Measurements from ENCODE around the gene R3HDML.

Gene R3HDML

DNA sequence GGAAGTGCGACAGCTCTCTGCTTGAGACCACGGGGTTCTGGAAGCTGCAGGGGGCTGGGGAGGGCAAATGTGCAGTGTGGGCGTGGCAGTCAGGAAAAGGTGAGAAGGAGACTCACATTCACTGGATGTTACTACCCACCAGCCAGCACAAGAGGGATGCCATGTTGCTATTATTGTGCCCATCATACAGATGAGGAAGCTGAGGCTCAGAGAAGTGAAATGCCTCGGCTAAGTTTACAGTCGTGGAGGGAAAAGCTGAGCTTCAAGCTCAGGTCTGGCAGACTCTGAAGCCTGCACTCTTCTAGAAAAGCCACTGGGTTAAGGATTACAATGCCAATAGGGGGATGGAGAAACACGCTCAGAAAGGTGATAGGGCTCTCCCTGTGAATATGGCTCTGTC is 53.0 kb downstream of the R3HDML start:
- Histone ChIP-seq H3K9me3 (ENCODE audit: control insufficient read depth in 2 of 2, low read length in 2 of 2) (no peaks in the 10 kb centered on the region), H3K4me3 (ENCODE audit: low read length in 2 of 2) (no peak overlapping the region), H3K27me3 (ENCODE audit: control insufficient read depth in 2 of 2, insufficient read depth in 2 of 2, low read length in 2 of 2) (no peaks in the 10 kb centered on the region), H3K36me3 (ENCODE audit: control insufficient read depth in 2 of 2, insufficient read depth in 2 of 2, low read length in 2 of 2) (peaks cover 4 to 6% of the 10 kb centered on the region in 2 donors), H3K9ac (ENCODE audit: low read depth in 1 of 2, low read length in 2 of 2) (no peak overlapping the region), H3K27ac (ENCODE audit: low read depth in 2 of 2, low read length in 2 of 2) (no peak overlapping the region), H3K4me1 (ENCODE audit: control insufficient read depth in 2 of 2, insufficient read depth in 2 of 2, low read length in 2 of 2) (peaks cover 17 to 27% of the 10 kb centered on the region in 2 donors)

DNA sequence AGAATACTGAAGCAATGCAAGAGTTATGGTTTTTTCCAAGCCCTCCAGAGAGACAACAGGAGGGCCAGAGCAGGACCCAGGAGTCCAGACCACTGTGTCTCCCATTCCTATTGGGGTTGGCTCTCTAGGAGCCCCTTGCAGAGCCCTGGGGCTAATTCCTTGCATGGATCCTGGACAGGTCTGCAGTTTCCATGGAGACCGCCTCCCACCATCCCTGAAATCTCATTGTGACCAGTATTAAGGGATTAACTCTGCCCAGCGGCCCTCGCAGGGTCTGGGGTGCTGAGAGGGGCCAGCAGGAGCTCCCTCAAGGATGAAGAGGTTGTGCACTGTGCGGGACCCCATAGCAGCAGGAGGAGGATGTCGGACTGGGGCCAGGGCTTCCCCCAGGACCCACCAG is 53.4 kb downstream of the R3HDML start:
- H3K27me3 ChIP-seq (ENCODE audit: control insufficient read depth in 2 of 2, insufficient read depth in 2 of 2, low read length in 2 of 2): no peaks in the 10 kb centered on the region
- H3K9me3 ChIP-seq (ENCODE audit: control insufficient read depth in 2 of 2, low read length in 2 of 2): no peaks in the 10 kb centered on the region
- H3K4me3 ChIP-seq (ENCODE audit: low read length in 2 of 2): no peak overlapping the region
- no peak overlapping the region for H3K9ac ChIP-seq (ENCODE audit: low read depth in 1 of 2, low read length in 2 of 2)
- no peak overlapping the region for H3K27ac ChIP-seq (ENCODE audit: low read depth in 2 of 2, low read length in 2 of 2)
- H3K36me3 ChIP-seq (ENCODE audit: control insufficient read depth in 2 of 2, insufficient read depth in 2 of 2, low read length in 2 of 2): peaks cover 4 to 6% of the 10 kb centered on the region in 2 donors
- peaks cover 18 to 31% of the 10 kb centered on the region in 2 donors for H3K4me1 ChIP-seq (ENCODE audit: control insufficient read depth in 2 of 2, insufficient read depth in 2 of 2, low read length in 2 of 2)

DNA sequence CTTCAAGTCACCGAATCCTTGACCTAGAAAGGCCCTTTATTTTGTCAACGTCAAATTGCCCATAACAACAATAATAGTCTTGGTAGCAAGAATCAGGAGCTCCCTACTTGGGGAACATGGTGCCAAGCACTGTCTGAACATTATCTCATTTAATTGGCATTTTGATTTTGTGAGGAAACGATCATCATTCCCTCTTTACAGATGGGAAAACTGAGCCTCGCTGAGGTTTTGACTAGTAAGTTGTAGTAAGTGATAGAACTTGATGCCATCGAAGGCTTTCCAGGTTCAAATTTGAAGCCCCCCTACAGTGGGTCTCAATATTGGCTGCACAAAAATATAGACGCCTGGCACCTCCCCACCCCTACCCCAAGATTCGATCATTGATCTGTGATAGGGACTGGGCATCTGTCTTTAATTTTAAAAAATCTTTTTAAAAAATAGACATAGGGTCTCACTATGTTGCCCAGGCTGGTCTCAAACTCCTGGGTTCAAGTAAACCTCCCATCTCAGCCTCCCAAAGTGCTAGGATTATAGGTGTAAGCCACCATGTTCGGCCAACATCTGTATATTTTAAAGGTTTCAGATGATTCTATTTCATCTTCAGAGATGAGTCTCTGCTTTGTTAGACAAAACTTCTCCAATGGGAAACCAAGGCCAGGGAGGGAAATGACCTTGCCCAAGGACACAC is 55.4 kb downstream of the R3HDML start:
- H3K9me3 ChIP-seq (ENCODE audit: control insufficient read depth in 2 of 2, low read length in 2 of 2): no peaks in the 10 kb centered on the region
- H3K36me3 ChIP-seq (ENCODE audit: control insufficient read depth in 2 of 2, insufficient read depth in 2 of 2, low read length in 2 of 2): peaks cover 4 to 6% of the 10 kb centered on the region in 2 donors
- no peak overlapping the region for H3K4me3 ChIP-seq (ENCODE audit: low read length in 2 of 2)
- no peaks in the 10 kb centered on the region for H3K27me3 ChIP-seq (ENCODE audit: control insufficient read depth in 2 of 2, insufficient read depth in 2 of 2, low read length in 2 of 2)
- peak overlapping the region in 1 of 2 donors; percentile 28 for H3K9ac ChIP-seq (ENCODE audit: low read depth in 1 of 2, low read length in 2 of 2)
- peaks cover 25 to 46% of the 10 kb centered on the region in 2 donors for H3K4me1 ChIP-seq (ENCODE audit: control insufficient read depth in 2 of 2, insufficient read depth in 2 of 2, low read length in 2 of 2)
- H3K27ac ChIP-seq (ENCODE audit: low read depth in 2 of 2, low read length in 2 of 2): peak overlapping the region; percentile 85 to 88

DNA sequence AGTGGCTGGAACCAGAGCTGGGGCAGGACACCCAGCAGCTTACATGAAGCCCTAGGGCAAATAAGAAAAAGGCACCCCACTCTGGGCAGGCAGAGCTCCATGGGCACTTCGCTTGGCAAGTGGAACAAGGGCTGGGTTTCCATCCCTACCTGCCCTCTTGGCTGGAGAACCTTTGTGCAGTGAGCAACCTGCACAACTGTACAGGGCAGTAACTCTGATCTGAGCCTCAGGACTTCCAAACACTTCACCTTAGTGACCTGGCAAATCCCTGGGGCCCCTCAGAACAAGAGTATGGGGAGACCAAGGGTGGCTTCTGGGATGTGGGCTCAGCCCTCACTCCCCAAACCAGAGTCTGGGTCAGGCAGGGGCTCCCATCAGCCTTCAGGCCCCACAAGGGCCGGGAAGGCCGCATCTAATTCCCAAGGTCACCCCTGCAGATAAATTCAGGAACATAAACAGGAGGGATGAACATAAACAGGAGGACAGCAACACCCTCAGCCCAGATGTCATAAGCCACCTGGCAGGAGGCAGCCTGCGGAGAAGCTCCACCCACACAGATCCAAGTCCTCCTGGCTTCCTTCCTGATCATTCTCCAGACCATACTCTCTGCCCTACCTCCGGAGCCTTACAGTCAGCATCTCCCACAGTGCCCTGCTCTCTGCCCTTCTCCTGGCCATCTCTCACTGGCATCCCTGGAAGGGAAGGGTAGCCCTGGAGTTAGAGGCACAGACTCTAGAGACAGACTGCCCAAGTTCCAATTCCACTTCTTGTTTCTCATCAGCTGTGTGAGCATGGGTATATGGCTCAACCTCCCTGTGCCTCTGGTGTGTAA is 56.1 kb downstream of the R3HDML start:
- H3K4me1 ChIP-seq (ENCODE audit: control insufficient read depth in 2 of 2, insufficient read depth in 2 of 2, low read length in 2 of 2): peaks cover 24 to 49% of the 10 kb centered on the region in 2 donors
- peak overlapping the region; percentile 85 to 88 for H3K27ac ChIP-seq (ENCODE audit: low read depth in 2 of 2, low read length in 2 of 2)
- no peaks in the 10 kb centered on the region for H3K27me3 ChIP-seq (ENCODE audit: control insufficient read depth in 2 of 2, insufficient read depth in 2 of 2, low read length in 2 of 2)
- peaks cover 4 to 6% of the 10 kb centered on the region in 2 donors for H3K36me3 ChIP-seq (ENCODE audit: control insufficient read depth in 2 of 2, insufficient read depth in 2 of 2, low read length in 2 of 2)
- no peak overlapping the region for H3K4me3 ChIP-seq (ENCODE audit: low read length in 2 of 2)
- no peaks in the 10 kb centered on the region for H3K9me3 ChIP-seq (ENCODE audit: control insufficient read depth in 2 of 2, low read length in 2 of 2)
- peak overlapping the region in 1 of 2 donors; percentile 28 for H3K9ac ChIP-seq (ENCODE audit: low read depth in 1 of 2, low read length in 2 of 2)

DNA sequence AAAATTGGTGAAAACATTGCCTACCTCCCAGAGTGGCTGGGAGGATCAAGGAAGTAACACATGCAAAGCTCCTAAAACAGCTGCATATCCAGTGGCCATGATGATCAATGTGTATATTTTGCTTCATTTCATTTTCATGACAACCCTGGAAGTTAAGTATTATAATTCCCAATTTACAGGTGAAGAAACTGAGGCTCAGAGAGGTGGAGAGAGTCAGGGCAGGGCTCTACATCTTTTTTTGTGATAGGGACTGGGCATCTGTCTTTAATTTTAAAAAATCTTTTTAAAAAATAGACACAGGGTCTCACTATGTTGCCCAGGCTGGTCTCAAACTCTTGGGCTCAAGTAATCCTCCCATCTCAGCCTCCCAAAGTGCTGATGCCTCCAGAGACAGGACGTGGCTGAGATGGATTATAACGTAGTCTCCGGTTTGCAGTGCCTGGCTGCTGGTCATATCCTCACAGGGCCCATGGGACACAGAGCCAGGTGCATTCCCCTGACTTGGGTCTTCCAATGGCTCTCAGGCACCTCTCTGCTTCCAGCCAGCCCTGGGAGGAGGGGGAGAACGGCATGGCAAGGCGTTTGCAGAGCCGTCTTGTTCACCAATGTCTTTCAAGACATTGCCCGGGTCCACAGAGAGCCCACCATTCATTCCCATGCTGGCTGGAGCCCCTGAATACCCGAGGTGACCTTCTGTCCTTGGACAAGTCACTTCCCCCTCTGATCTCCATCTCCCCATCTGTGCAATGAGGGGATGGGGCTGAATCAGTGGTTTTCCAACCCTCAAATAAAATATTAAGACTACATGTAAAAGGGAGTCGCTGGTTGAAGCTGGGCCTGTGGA is 57.0 kb downstream of the R3HDML start:
- no peaks in the 10 kb centered on the region for H3K27me3 ChIP-seq (ENCODE audit: control insufficient read depth in 2 of 2, insufficient read depth in 2 of 2, low read length in 2 of 2)
- peak overlapping the region in 1 of 2 donors; percentile 28 for H3K9ac ChIP-seq (ENCODE audit: low read depth in 1 of 2, low read length in 2 of 2)
- H3K4me1 ChIP-seq (ENCODE audit: control insufficient read depth in 2 of 2, insufficient read depth in 2 of 2, low read length in 2 of 2): peaks cover 19 to 49% of the 10 kb centered on the region in 2 donors
- H3K9me3 ChIP-seq (ENCODE audit: control insufficient read depth in 2 of 2, low read length in 2 of 2): no peaks in the 10 kb centered on the region
- H3K27ac ChIP-seq (ENCODE audit: low read depth in 2 of 2, low read length in 2 of 2): peak overlapping the region; percentile 85 to 88
- H3K36me3 ChIP-seq (ENCODE audit: control insufficient read depth in 2 of 2, insufficient read depth in 2 of 2, low read length in 2 of 2): peaks cover 4 to 6% of the 10 kb centered on the region in 2 donors
- H3K4me3 ChIP-seq (ENCODE audit: low read length in 2 of 2): no peak overlapping the region

GRCh38 chr20:44394452-44394701 is 57.5 kb downstream of the R3HDML start:
- Histone ChIP-seq H3K36me3 (ENCODE audit: control insufficient read depth in 2 of 2, insufficient read depth in 2 of 2, low read length in 2 of 2) (peaks cover 4 to 5% of the 10 kb centered on the region in 2 donors), H3K27ac (ENCODE audit: low read depth in 2 of 2, low read length in 2 of 2) (no peak overlapping the region), H3K4me1 (ENCODE audit: control insufficient read depth in 2 of 2, insufficient read depth in 2 of 2, low read length in 2 of 2) (peaks cover 19 to 51% of the 10 kb centered on the region in 2 donors), H3K27me3 (ENCODE audit: control insufficient read depth in 2 of 2, insufficient read depth in 2 of 2, low read length in 2 of 2) (no peaks in the 10 kb centered on the region), H3K9ac (ENCODE audit: low read depth in 1 of 2, low read length in 2 of 2) (no peak overlapping the region), H3K4me3 (ENCODE audit: low read length in 2 of 2) (no peak overlapping the region), H3K9me3 (ENCODE audit: control insufficient read depth in 2 of 2, low read length in 2 of 2) (no peaks in the 10 kb centered on the region)

- peak overlapping the region in 1 of 2 donors; percentile 2 for H3K27ac ChIP-seq (ENCODE audit: low read depth in 2 of 2, low read length in 2 of 2)
- H3K36me3 ChIP-seq (ENCODE audit: control insufficient read depth in 2 of 2, insufficient read depth in 2 of 2, low read length in 2 of 2): peaks cover 2 to 3% of the 10 kb centered on the region in 2 donors
- peak overlapping the region in 1 of 2 donors; percentile 9 for H3K9ac ChIP-seq (ENCODE audit: low read depth in 1 of 2, low read length in 2 of 2)
- H3K4me1 ChIP-seq (ENCODE audit: control insufficient read depth in 2 of 2, insufficient read depth in 2 of 2, low read length in 2 of 2): peaks cover 22 to 56% of the 10 kb centered on the region in 2 donors
- H3K4me3 ChIP-seq (ENCODE audit: low read length in 2 of 2): no peak overlapping the region
- H3K27me3 ChIP-seq (ENCODE audit: control insufficient read depth in 2 of 2, insufficient read depth in 2 of 2, low read length in 2 of 2): no peaks in the 10 kb centered on the region
- no peaks in the 10 kb centered on the region for H3K9me3 ChIP-seq (ENCODE audit: control insufficient read depth in 2 of 2, low read length in 2 of 2)
These were observed 58.0 kb downstream of the R3HDML start for GRCh38 chr20:44394702-44395460.

GRCh38 chr20:44395461-44396340 is 58.9 kb downstream of the R3HDML start:
- H3K9ac ChIP-seq (ENCODE audit: low read depth in 1 of 2, low read length in 2 of 2): peak overlapping the region in 1 of 2 donors; percentile 9
- H3K4me1 ChIP-seq (ENCODE audit: control insufficient read depth in 2 of 2, insufficient read depth in 2 of 2, low read length in 2 of 2): peaks cover 30 to 64% of the 10 kb centered on the region in 2 donors
- peak overlapping the region in 1 of 2 donors; percentile 2 for H3K27ac ChIP-seq (ENCODE audit: low read depth in 2 of 2, low read length in 2 of 2)

More at GRCh38 chr20:44395461-44396340, 58.9 kb downstream of the R3HDML start:
- Histone ChIP-seq H3K4me3 (ENCODE audit: low read length in 2 of 2) (no peak overlapping the region), H3K9me3 (ENCODE audit: control insufficient read depth in 2 of 2, low read length in 2 of 2) (no peaks in the 10 kb centered on the region), H3K36me3 (ENCODE audit: control insufficient read depth in 2 of 2, insufficient read depth in 2 of 2, low read length in 2 of 2) (peaks cover 0 to under 1% of the 10 kb centered on the region in 2 donors), H3K27me3 (ENCODE audit: control insufficient read depth in 2 of 2, insufficient read depth in 2 of 2, low read length in 2 of 2) (no peaks in the 10 kb centered on the region)

All from mucosa of rectum (tissue), 2 donors.